Naive B cell (primary cell): ENCODE results near the gene VWA5A. TPM values are rescaled to one million over a fixed set of nuclear protein-coding genes. Genes with fewer than 3 reads are reported as not detected.
"Not testable (repeated sequence)": the region's sequence is repeated elsewhere in the genome, so short reads cannot be mapped to it uniquely, and the experiment has no call there.

ENCODE experiments used
- ATAC-seq, 2 donors: fragments of 150-1000 bp; cut with Tn5 transposase; 2 replicates each; pipeline ENCODE4 v1.10.0; 2021; ENCODE audit warnings: low read depth in 2 of 2, mild to moderate bottlenecking in 2 of 2, moderate library complexity in 2 of 2
- DNase-seq: peaks from one replicate; pipeline ENCODE4 v3.0.0; 2022
- H3K27ac Mint-ChIP-seq, 6 donors: one replicate each; pipeline ENCODE4 v1.8.0; 2020 to 2022; ENCODE audit warnings: mild to moderate bottlenecking in 6 of 6, mixed read lengths in 6 of 6, moderate library complexity in 5 of 6, inconsistent platforms in 2 of 6
- H3K27me3 Mint-ChIP-seq, 3 donors: one replicate each; pipeline ENCODE4 v1.8.0; 2021 to 2022; ENCODE audit warnings: mixed read lengths in 3 of 3, mild to moderate bottlenecking in 1 of 3
- H3K36me3 Mint-ChIP-seq, 2 donors: one replicate each; pipeline ENCODE4 v1.8.0; 2020 to 2022; ENCODE audit warnings: mixed read lengths in 2 of 2, inconsistent platforms in 1 of 2, mild to moderate bottlenecking in 1 of 2
- H3K4me1 Mint-ChIP-seq, 3 donors: one replicate each; pipeline ENCODE4 v1.8.0; 2020 to 2022; ENCODE audit warnings: mixed read lengths in 3 of 3, inconsistent platforms in 1 of 3, mild to moderate bottlenecking in 1 of 3, moderate library complexity in 1 of 3
- H3K4me3 Mint-ChIP-seq, 8 donors: one replicate each; pipeline ENCODE4 v1.8.0; 2020 to 2022; ENCODE audit warnings: mild to moderate bottlenecking in 8 of 8, mixed read lengths in 8 of 8, moderate library complexity in 8 of 8, inconsistent platforms in 2 of 8
- H3K9me3 Mint-ChIP-seq, 7 donors: one replicate each; pipeline ENCODE4 v1.8.0; 2020 to 2022; ENCODE audit warnings: mixed read lengths in 7 of 7, mild to moderate bottlenecking in 5 of 7, inconsistent platforms in 2 of 7, moderate library complexity in 1 of 7
- polyA plus RNA-seq, 6 donors: library from polyadenylated mRNA; unstranded; fragments of 300-500 nt; fragmentation: Illumina TruSeq; gene quantifications; one replicate each; pipeline ENCODE4 v1.2.3, GENCODE V29; 2021; ENCODE audit warnings: low read depth in 6 of 6

VWA5A gene
- polyA plus RNA-seq, 6 donors from 2014 or later: 4.5 to 15.8 (median 11.6) TPM; not detected in 1

DNA sequence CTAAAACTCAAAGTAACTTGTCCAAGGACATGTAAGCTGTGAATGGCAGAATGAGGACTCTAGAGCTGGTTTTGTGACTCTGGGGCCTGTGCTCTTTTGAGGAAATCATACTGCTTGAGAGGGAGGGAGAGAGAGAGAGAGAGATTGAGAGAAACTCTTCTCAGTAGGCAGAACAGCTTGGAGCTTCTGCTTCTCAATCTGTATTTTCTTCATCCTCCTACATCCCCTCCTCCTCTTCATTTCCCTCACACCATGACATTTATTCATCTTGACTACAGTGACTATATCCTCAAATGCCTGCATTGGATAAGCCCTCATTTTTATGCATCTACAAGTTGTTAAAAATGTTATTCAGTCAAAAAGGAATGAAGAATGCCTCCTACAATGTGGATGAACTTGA lies 44.2 kb downstream of the VWA5A start:
- Mint-ChIP-seq H3K4me1 (no peaks in the 10 kb centered on the region), H3K27ac (no peak overlapping the region)
- no peak for ATAC-seq

GRCh38 chr11:124160986-124161385 lies 45.7 kb downstream of the VWA5A start:
- H3K27me3 Mint-ChIP-seq: peaks cover 14 to 25% (median 16%) of the 10 kb centered on the region in 3 donors
- peaks cover 0 to 9% (median 3%) of the 10 kb centered on the region in 7 donors for H3K9me3 Mint-ChIP-seq
- H3K27ac Mint-ChIP-seq: no peak overlapping the region
- no peaks in the 10 kb centered on the region for H3K36me3 Mint-ChIP-seq
- DNase-seq (no peak), ATAC-seq (no peak)
- H3K4me1 Mint-ChIP-seq: no peaks in the 10 kb centered on the region
- H3K4me3 Mint-ChIP-seq: no peak overlapping the region

More for the DNA sequence above, 44.2 kb downstream of the VWA5A start:
- no peak for DNase-seq
- peaks cover 14 to 21% (median 16%) of the 10 kb centered on the region in 3 donors for H3K27me3 Mint-ChIP-seq
- H3K9me3 Mint-ChIP-seq: peaks cover 0 to 8% (median 0%) of the 10 kb centered on the region in 7 donors
- H3K36me3 Mint-ChIP-seq: no peaks in the 10 kb centered on the region
- no peak overlapping the region for H3K4me3 Mint-ChIP-seq

GRCh38 chr11:124167826-124168231 lies 52.6 kb downstream of the VWA5A start:
- Mint-ChIP-seq H3K4me1 (no peaks in the 10 kb centered on the region), H3K36me3 (no peaks in the 10 kb centered on the region), H3K27ac (no peak overlapping the region), H3K27me3 (peaks cover 9 to 20% (median 14%) of the 10 kb centered on the region in 3 donors), H3K9me3 (peaks cover 0 to 9% (median 4%) of the 10 kb centered on the region in 7 donors), H3K4me3 (no peak overlapping the region)
- ATAC-seq (no peak), DNase-seq (no peak)

- H3K27me3 Mint-ChIP-seq: peaks cover 9 to 20% (median 9%) of the 10 kb centered on the region in 3 donors
- H3K9me3 Mint-ChIP-seq: peaks cover 0 to 9% (median 3%) of the 10 kb centered on the region in 7 donors
- H3K4me1 Mint-ChIP-seq: no peaks in the 10 kb centered on the region
- no peaks in the 10 kb centered on the region for H3K36me3 Mint-ChIP-seq
- no peak for ATAC-seq
- H3K27ac Mint-ChIP-seq: no peak overlapping the region
- no peak overlapping the region for H3K4me3 Mint-ChIP-seq
- no peak for DNase-seq
These were observed 53.5 kb downstream of the VWA5A start for GRCh38 chr11:124168796-124169195.

GRCh38 chr11:124170315-124170714 lies 55.1 kb downstream of the VWA5A start:
- not testable (repeated sequence) for H3K4me3 Mint-ChIP-seq, H3K27ac Mint-ChIP-seq, H3K36me3 Mint-ChIP-seq, DNase-seq, ATAC-seq, H3K4me1 Mint-ChIP-seq, H3K9me3 Mint-ChIP-seq
- H3K27me3 Mint-ChIP-seq: peaks cover 8 to 15% (median 9%) of the 10 kb centered on the region in 3 donors

GRCh38 chr11:124170801-124171586 lies 55.7 kb downstream of the VWA5A start:
- Mint-ChIP-seq H3K36me3 (no peaks in the 10 kb centered on the region), H3K9me3 (peaks cover 0 to 4% (median 0%) of the 10 kb centered on the region in 7 donors), H3K27me3 (peaks cover 8 to 15% (median 9%) of the 10 kb centered on the region in 3 donors), H3K27ac (no peak overlapping the region), H3K4me3 (no peak overlapping the region), H3K4me1 (no peaks in the 10 kb centered on the region)
- ATAC-seq (no peak), DNase-seq (no peak)

GRCh38 chr11:124172101-124172500 lies 56.9 kb downstream of the VWA5A start:
- no peak overlapping the region for H3K27ac Mint-ChIP-seq
- peaks cover 0 to 4% (median 0%) of the 10 kb centered on the region in 7 donors for H3K9me3 Mint-ChIP-seq
- DNase-seq: no peak
- ATAC-seq: no peak
- no peaks in the 10 kb centered on the region for H3K36me3 Mint-ChIP-seq
- H3K4me1 Mint-ChIP-seq: no peaks in the 10 kb centered on the region
- H3K4me3 Mint-ChIP-seq: no peak overlapping the region
- H3K27me3 Mint-ChIP-seq: peaks cover 6 to 8% (median 7%) of the 10 kb centered on the region in 3 donors

- Mint-ChIP-seq H3K4me1 (no peaks in the 10 kb centered on the region), H3K9me3 (peaks cover 0 to 2% (median 0%) of the 10 kb centered on the region in 7 donors), H3K36me3 (no peaks in the 10 kb centered on the region), H3K27me3 (peaks cover 1 to 4% (median 2%) of the 10 kb centered on the region in 3 donors), H3K27ac (no peak overlapping the region), H3K4me3 (no peak overlapping the region)
- ATAC-seq (no peak), DNase-seq (no peak)
These were observed 57.3 kb downstream of the VWA5A start for GRCh38 chr11:124172599-124172998.

DNA sequence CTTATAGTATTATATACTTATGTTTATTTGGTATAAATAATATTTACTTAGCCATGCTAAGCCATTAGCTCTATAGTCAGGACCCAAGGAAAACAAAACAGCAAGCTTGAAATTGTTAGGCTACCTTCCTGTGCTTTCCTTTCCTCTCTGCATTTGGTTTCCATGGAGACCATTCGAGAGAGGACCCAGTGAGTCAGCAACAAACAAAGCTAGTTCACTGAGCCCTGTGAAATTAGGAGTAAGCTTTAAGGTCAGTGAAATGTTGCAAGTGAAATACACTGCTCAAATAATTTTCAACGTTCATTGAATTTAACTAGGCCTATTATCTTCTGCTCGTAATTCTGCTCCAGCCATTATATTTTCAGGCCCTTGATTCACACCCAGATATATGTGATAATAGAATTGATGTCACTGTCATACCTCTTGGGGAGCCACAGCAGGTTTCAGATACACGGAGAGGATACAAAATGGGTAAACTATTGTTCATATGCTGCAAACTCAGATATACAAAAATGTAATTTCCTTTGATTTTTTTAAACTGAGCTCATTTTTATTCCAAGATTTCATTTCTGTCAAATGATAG lies 58.8 kb downstream of the VWA5A start:
- H3K27ac Mint-ChIP-seq: no peak overlapping the region
- H3K4me3 Mint-ChIP-seq: no peak overlapping the region
- peaks cover 0 to 2% (median 0%) of the 10 kb centered on the region in 7 donors for H3K9me3 Mint-ChIP-seq
- no peaks in the 10 kb centered on the region for H3K36me3 Mint-ChIP-seq
- H3K4me1 Mint-ChIP-seq: no peaks in the 10 kb centered on the region
- ATAC-seq (no peak), DNase-seq (no peak)
- peaks cover 0 to under 1% (median 0%) of the 10 kb centered on the region in 3 donors for H3K27me3 Mint-ChIP-seq

GRCh38 chr11:124176925-124177715 lies 61.9 kb downstream of the VWA5A start:
- ATAC-seq (no peak), DNase-seq (no peak)
- no peak overlapping the region for H3K27ac Mint-ChIP-seq
- H3K36me3 Mint-ChIP-seq: no peaks in the 10 kb centered on the region
- peaks cover 0 to 4% (median 0%) of the 10 kb centered on the region in 7 donors for H3K9me3 Mint-ChIP-seq
- no peaks in the 10 kb centered on the region for H3K27me3 Mint-ChIP-seq
- no peaks in the 10 kb centered on the region for H3K4me1 Mint-ChIP-seq
- no peak overlapping the region for H3K4me3 Mint-ChIP-seq

GRCh38 chr11:124179310-124179709 lies 64.1 kb downstream of the VWA5A start:
- H3K27me3 Mint-ChIP-seq: peaks cover 5 to 7% (median 6%) of the 10 kb centered on the region in 3 donors
- H3K9me3 Mint-ChIP-seq: peaks cover 0 to 4% (median 0%) of the 10 kb centered on the region in 7 donors
- H3K4me3 Mint-ChIP-seq: no peak overlapping the region
- H3K4me1 Mint-ChIP-seq: no peaks in the 10 kb centered on the region
- no peaks in the 10 kb centered on the region for H3K36me3 Mint-ChIP-seq
- ATAC-seq (no peak), DNase-seq (no peak)
- no peak overlapping the region for H3K27ac Mint-ChIP-seq

GRCh38 chr11:124183068-124183467 lies 67.8 kb downstream of the VWA5A start, which contains the start of gene OR10D3:
OR10D3 (plus strand) TSS chr11:124183345; CDS start chr11:124185270, 1,925 bp downstream.
- H3K27me3 Mint-ChIP-seq: peaks cover 18 to 32% (median 19%) of the 10 kb centered on the region in 3 donors
- no peak for DNase-seq
- no peaks in the 10 kb centered on the region for H3K4me1 Mint-ChIP-seq
- H3K9me3 Mint-ChIP-seq: peaks cover 0 to 4% (median 0%) of the 10 kb centered on the region in 7 donors
- H3K27ac Mint-ChIP-seq: no peak within 1 kb of the TSS
- no peak for ATAC-seq
- H3K4me3 Mint-ChIP-seq: no peak within 1 kb of the TSS
- H3K36me3 Mint-ChIP-seq: no peaks in the 10 kb centered on the region
